ENCODE measurements around the gene STK32A. TPM values are rescaled to one million over a fixed set of nuclear protein-coding genes. Genes with fewer than 3 reads are reported as not detected.

The STK32A gene
- total RNA-seq, 2 donors from 2014 or later = 6.6 to 9.1 TPM

DNA sequence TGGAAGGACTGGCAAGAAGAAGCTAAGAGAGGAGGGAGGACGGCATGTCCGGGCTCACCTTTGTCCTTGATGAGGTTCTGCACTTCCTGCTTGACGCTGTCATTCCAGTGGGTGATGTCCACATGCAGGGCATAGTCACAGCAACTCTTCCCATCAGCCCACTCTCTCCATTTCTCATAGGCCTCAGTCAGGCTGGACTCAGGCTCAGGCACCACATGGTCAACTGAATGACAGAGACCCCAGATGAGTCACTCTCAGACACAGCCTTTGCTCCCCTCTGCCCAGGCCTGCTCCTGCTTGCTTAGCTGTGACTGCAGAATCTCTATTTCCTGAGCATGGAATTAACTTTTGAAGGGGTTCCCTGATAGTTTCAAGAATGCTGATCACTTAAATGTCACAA is 180.8 kb downstream of the STK32A start:
- TF ChIP-seq POLR2A (IDR thresholded peaks at IDR 0.05) = no peak
- TF ChIP-seq, protein P1, sequence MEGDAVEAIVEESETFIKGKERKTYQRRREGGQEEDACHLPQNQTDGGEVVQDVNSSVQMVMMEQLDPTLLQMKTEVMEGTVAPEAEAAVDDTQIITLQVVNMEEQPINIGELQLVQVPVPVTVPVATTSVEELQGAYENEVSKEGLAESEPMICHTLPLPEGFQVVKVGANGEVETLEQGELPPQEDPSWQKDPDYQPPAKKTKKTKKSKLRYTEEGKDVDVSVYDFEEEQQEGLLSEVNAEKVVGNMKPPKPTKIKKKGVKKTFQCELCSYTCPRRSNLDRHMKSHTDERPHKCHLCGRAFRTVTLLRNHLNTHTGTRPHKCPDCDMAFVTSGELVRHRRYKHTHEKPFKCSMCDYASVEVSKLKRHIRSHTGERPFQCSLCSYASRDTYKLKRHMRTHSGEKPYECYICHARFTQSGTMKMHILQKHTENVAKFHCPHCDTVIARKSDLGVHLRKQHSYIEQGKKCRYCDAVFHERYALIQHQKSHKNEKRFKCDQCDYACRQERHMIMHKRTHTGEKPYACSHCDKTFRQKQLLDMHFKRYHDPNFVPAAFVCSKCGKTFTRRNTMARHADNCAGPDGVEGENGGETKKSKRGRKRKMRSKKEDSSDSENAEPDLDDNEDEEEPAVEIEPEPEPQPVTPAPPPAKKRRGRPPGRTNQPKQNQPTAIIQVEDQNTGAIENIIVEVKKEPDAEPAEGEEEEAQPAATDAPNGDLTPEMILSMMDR (IDR thresholded peaks at IDR 0.05) = no peak
- H3K4me1 ChIP-seq = peaks cover 6% of the 10 kb centered on the region

DNA sequence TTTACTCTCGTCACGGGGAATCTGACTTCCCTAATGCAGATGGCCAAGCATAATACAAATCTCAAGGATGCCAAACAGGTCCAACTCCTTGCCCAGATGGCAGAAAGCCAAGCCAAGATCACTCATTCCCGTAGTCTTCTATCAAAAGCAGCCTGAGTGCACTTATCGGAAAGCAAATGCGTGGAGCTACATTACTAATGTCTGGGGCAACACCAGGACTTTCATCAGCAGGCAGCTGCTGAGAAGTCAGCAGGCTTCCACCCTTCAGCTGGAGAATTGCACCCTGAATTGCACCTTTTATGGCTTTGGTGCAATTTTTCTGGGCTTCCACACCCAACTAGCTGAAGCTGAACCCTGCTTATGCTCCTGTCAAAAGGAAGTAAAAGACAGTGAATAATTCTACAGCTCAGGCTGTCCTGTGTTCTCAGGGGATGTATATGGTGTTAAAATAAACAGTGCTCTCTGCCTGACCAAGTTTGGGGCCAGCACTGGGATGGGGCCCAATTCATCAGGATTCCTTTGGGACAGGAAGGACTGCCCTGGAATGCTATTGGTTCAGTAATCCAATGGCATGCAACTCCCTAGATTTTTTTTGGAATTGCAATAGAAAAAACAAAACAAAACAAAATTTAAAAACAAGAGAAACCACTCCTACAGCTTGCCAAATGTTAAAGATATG is 182.4 kb downstream of the STK32A start:
- ATAC-seq = peak; percentile 53
- no peaks in the 10 kb centered on the region for H3K36me3 ChIP-seq (replicated peaks in 1 of 2; ENCODE audit: insufficient read depth in 1 of 2, low read depth in 2 of 2)
- intact Hi-C loops (cut with DNase I) = no loop called here
- peaks cover 6% of the 10 kb centered on the region for H3K4me1 ChIP-seq
- 21 to 24% methylated on average over 5 of the region's 5 CpGs for WGBS, 2 donors
- H3K27ac ChIP-seq = no peak overlapping the region
- no peak for TF ChIP-seq POLR2A (IDR thresholded peaks at IDR 0.05)
- TF ChIP-seq, protein P1 (IDR thresholded peaks at IDR 0.05) = no peak
- no peak overlapping the region for H3K4me3 ChIP-seq
- peak; percentile 52 to 74 (median 68) for DNase-seq
- no peaks in the 10 kb centered on the region for H3K9me3 ChIP-seq
- no peaks in the 10 kb centered on the region for H3K27me3 ChIP-seq

More for the DNA sequence above, 180.8 kb downstream of the STK32A start:
- no peaks in the 10 kb centered on the region for H3K27me3 ChIP-seq
- intact Hi-C loops (cut with DNase I) = no loop called here
- no peak for DNase-seq
- H3K36me3 ChIP-seq (replicated peaks in 1 of 2; ENCODE audit: insufficient read depth in 1 of 2, low read depth in 2 of 2) = no peaks in the 10 kb centered on the region
- 77 to 88% methylated on average over 3 of the region's 3 CpGs for WGBS, 2 donors
- H3K27ac ChIP-seq = no peak overlapping the region
- no peak overlapping the region for H3K4me3 ChIP-seq
- no peaks in the 10 kb centered on the region for H3K9me3 ChIP-seq
- ATAC-seq = no peak

DNA sequence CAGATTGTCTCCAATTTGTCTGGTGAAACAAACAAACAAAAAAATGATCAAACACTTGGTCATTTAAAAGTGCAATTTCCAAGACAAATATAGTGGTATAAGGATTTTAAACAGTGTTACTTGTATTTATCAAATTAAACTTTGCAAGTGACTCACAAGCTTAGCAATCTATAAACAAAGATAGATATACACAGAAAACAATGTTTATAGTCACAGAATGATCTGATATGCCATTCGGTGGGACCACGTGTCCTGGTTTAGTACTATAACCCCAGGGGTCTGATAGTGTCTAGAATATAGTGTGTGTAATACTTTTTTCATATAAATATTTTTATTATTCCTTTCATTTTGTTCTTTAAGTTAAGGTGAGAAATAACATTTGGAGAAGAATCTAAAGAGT is 183.8 kb downstream of the STK32A start:
- no peak overlapping the region for H3K27ac ChIP-seq

DNA sequence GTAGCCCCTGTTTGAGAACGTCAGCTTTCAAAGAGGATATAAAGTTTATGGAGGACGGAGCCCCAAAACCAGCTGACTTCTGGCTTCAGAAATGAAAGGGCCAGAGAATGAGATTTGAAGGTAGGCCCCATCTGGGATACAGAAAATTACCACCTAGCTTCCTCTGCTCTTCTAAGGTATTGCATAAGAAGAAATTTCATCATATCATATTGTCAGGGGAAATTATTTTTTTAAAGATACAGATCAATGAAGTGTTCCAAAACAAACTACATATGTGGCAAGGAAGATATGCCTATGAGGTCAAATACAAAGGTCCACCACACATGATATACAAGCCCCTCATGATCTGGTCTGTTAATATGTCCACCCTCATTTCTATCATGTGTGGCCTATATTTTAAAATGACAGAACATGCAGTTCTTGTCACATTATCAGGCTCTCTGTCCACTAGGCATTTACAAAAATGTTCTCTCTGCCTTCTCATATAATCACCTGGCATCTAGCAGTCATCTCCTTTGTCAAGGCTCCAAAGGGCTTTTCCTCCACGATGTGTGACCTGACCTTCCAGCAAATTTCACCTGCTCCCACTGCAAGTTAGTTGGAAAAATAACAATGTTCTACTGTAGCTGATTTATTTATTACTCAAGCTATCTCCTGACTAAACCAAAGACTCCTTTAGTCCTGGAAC is 192.0 kb downstream of the STK32A start:
- 69 to 83% methylated on average over 3 of the region's 3 CpGs for WGBS, 2 donors
- no peak for ATAC-seq
- no peak for DNase-seq
- TF ChIP-seq POLR2A (IDR thresholded peaks at IDR 0.05) = no peak
- TF ChIP-seq, protein P1 (IDR thresholded peaks at IDR 0.05) = no peak
- Histone ChIP-seq H3K27ac (no peak overlapping the region), H3K27me3 (no peaks in the 10 kb centered on the region), H3K9me3 (no peaks in the 10 kb centered on the region), H3K4me1 (no peaks in the 10 kb centered on the region), H3K36me3 (replicated peaks in 1 of 2; ENCODE audit: insufficient read depth in 1 of 2, low read depth in 2 of 2) (no peaks in the 10 kb centered on the region), H3K4me3 (no peak overlapping the region)
- intact Hi-C loops (cut with DNase I) = no loop called here

More for the DNA sequence above, 183.8 kb downstream of the STK32A start:
- no peaks in the 10 kb centered on the region for H3K36me3 ChIP-seq (replicated peaks in 1 of 2; ENCODE audit: insufficient read depth in 1 of 2, low read depth in 2 of 2)
- TF ChIP-seq POLR2A (IDR thresholded peaks at IDR 0.05) = no peak
- TF ChIP-seq, protein P1 (IDR thresholded peaks at IDR 0.05) = no peak
- DNase-seq (no peak), ATAC-seq (no peak)
- no peaks in the 10 kb centered on the region for H3K27me3 ChIP-seq
- WGBS, 2 donors = 73 to 76% methylated on average over 2 of the region's 2 CpGs
- H3K4me1 ChIP-seq = peaks cover 6% of the 10 kb centered on the region
- H3K9me3 ChIP-seq = no peaks in the 10 kb centered on the region
- H3K4me3 ChIP-seq = no peak overlapping the region
- intact Hi-C loops (cut with DNase I) = no loop called here
